Endothelial cell of umbilical vein (primary cell): ENCODE data around the gene IL21.

ENCODE experiments used
- EZH2 ChIP-seq: IDR thresholded peaks from 2 replicates; pipeline ENCODE4 v1.6.1; 2012; ENCODE audit warnings: borderline replicate concordance, low read depth, mild to moderate bottlenecking, moderate library complexity, low read length, inconsistent platforms; ENCODE audit not compliant: severe bottlenecking
- FOS ChIP-seq: IDR thresholded peaks from 2 replicates; pipeline ENCODE4 v1.6.1; 2011; ENCODE audit warnings: mild to moderate bottlenecking, low read length, moderate library complexity, borderline replicate concordance; ENCODE audit not compliant: insufficient read depth
- POLR2A ChIP-seq: IDR thresholded peaks from 2 replicates; pipeline ENCODE4 v1.6.1; 2012; ENCODE audit warnings: low read depth, mild to moderate bottlenecking, control low read depth, low read length
- POLR2AphosphoS5 ChIP-seq: IDR thresholded peaks from 2 replicates; pipeline ENCODE4 v1.6.1; 2012; ENCODE audit warnings: low read depth, mild to moderate bottlenecking, control low read depth, low read length, moderate library complexity; ENCODE audit not compliant: insufficient read depth
- TF ChIP-seq, protein P1 (sequence below), 2 donors: IDR thresholded peaks; 1 replicate in 1 of 2; 2 replicates in 1 of 2; pipeline ENCODE4 v1.5.1; 2011; ENCODE audit warnings: low read length in 2 of 2, mild to moderate bottlenecking in 2 of 2, moderate library complexity in 2 of 2, control low read depth in 1 of 2, inconsistent platforms in 1 of 2, low read depth in 1 of 2; ENCODE audit not compliant: insufficient read depth in 1 of 2; ENCODE audit errors: extremely low read depth in 1 of 2

DNA sequence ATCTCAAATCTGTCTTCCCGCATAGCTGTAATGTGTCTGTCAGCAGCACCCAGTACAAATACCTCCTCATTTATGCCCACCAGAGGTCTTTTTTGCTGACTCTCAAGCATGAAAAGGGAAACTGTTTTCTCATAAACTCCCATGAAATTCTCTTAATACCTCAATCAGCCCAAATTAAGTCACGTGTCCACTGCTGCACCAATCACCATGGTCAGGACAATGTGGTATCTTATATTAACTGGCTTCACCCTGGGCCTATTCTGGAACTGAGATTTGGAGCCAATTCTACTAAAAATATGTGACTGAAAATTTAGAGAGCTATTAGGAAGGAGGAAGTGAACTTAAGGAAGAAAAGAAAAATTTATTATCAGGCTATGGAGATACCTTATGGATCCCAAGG is 58.4 kb downstream of the IL21 start:
- TF ChIP-seq, protein P1, sequence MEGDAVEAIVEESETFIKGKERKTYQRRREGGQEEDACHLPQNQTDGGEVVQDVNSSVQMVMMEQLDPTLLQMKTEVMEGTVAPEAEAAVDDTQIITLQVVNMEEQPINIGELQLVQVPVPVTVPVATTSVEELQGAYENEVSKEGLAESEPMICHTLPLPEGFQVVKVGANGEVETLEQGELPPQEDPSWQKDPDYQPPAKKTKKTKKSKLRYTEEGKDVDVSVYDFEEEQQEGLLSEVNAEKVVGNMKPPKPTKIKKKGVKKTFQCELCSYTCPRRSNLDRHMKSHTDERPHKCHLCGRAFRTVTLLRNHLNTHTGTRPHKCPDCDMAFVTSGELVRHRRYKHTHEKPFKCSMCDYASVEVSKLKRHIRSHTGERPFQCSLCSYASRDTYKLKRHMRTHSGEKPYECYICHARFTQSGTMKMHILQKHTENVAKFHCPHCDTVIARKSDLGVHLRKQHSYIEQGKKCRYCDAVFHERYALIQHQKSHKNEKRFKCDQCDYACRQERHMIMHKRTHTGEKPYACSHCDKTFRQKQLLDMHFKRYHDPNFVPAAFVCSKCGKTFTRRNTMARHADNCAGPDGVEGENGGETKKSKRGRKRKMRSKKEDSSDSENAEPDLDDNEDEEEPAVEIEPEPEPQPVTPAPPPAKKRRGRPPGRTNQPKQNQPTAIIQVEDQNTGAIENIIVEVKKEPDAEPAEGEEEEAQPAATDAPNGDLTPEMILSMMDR (IDR thresholded peaks at IDR 0.05; ENCODE audit: extremely low read depth in 1 of 2, insufficient read depth in 1 of 2, low read depth in 1 of 2, low read length in 2 of 2), result no peak
- no peak for TF ChIP-seq POLR2A
- TF ChIP-seq EZH2, result no peak
- no peak for TF ChIP-seq FOS
- TF ChIP-seq POLR2AphosphoS5, result no peak
